ENCODE data around the gene GPR137. TPM values are rescaled to one million over a fixed set of nuclear protein-coding genes. Genes with fewer than 3 reads are reported as not detected.

The GPR137 gene
- total and polyA plus RNA-seq, 9 of the 15 experiments (the other 6 are each of a cell fraction or from before 2014, with no cell fraction given): 0.32 to 26.7 (median 10.7) TPM

- no peak for TF ChIP-seq PCBP2 (IDR thresholded peaks at IDR 0.05; ENCODE audit: low read depth, low read length, poor library complexity, severe bottlenecking)
- no peak for TF ChIP-seq EWSR1 (IDR thresholded peaks at IDR 0.05; ENCODE audit: borderline replicate concordance, low read depth, partially characterized antibody)
- no peak for TF ChIP-seq ZC3H8 (IDR thresholded peaks at IDR 0.05)
- no peak for TF ChIP-seq SMAD2 (IDR thresholded peaks at IDR 0.05; ENCODE audit: low read depth, low read length)
- no peak for TF ChIP-seq ZNF311 (CRISPR knock-in tag; IDR thresholded peaks at IDR 0.05)
- TF ChIP-seq ZNF398 (CRISPR knock-in tag; IDR thresholded peaks at IDR 0.05): no peak
- peak; percentile 65; the same call in 1 of the 2 replicates for TF ChIP-seq ATF7 (IDR thresholded peaks at IDR 0.05)
- 0 out of 2 replicates have a peak, but pooled peaks have one; percentile 43 for TF ChIP-seq MBD2 (IDR thresholded peaks at IDR 0.05; ENCODE audit: borderline replicate concordance, low read depth)
- peak; percentile 97 for TF ChIP-seq MAX (CRISPR knock-in tag; IDR thresholded peaks at IDR 0.05)
- TF ChIP-seq RNF2 (IDR thresholded peaks at IDR 0.05): peak; percentile 27; the same call in 1 of the 2 replicates
- TF ChIP-seq ZNF592 (IDR thresholded peaks at IDR 0.05): 0 out of 2 replicates have a peak, but pooled peaks have one; percentile 74
- TF ChIP-seq, protein P1, sequence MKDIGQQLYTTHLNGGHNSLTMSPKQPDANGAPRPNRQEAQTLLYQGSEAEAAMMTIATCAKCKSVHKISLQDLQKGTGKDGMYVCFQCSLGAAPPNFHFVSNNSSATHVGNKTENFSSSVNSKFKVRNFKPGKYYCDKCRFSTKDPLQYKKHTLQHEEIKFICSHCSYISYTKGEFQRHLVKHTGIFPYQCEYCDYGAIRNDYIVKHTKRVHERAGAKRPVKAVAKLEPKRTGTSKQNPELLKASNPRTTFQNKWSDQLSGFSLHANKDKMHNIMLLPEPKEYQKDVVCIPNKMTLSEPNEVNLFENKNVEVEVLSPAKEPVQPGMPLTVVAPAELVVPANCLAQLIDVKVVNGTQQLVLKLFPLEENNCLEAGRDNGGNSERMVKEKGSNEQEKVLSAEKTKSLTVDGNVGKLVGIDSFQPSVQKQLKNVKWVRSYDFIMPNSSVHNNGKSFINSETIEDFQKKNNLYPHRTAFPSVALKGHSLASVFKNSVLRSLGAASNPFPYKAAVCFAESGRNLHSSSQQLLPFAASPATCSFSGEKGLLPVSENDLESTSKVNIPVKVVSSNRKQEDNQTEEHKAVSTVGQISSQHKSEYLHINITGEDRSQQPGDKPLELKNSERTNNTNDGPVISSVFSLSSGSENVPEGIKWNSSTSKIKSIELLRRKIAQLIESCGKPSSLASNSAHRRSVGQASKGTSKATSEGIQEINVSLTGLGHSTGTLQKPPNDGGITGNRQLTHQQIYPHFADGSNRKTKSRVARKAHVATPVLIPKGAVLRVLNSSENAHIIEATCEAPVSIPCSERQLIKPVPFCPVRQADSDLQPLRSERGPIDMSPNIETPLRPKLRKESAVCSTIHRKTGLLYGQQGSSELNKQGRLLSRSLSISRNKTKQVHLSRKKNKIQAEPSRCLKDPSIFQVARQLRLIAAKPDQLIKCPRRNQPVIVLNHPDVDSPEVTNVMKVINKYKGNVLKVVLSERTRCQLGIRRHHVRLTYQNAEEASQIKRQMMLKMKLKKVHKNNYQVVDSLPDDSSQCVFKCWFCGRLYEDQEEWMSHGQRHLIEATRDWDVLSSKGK (CRISPR knock-in tag; IDR thresholded peaks at IDR 0.05): no peak
- TF ChIP-seq CREM (IDR thresholded peaks at IDR 0.05; ENCODE audit: low read depth): peak; percentile 54; the same call in 1 of the 2 replicates
- TF ChIP-seq EHMT2 (IDR thresholded peaks at IDR 0.05): no peak
- TF ChIP-seq LCOR (CRISPR knock-in tag; IDR thresholded peaks at IDR 0.05): 0 out of 2 replicates have a peak, but pooled peaks have one; percentile 64
- TF ChIP-seq ELK3 (CRISPR knock-in tag; IDR thresholded peaks at IDR 0.05): no peak
These were observed 38.5 kb upstream of the GPR137 start, which contains the start of gene PPP1R14B (continued) for GRCh38 chr11:64246871-64247728.
